Measurements from ENCODE around the gene IFITM1. TPM values are rescaled to one million over a fixed set of nuclear protein-coding genes. Genes with fewer than 3 reads are reported as not detected.

The IFITM1 gene
- total and polyA plus RNA-seq, 2 of the 13 experiments (the other 11 are each of a cell fraction or from before 2014, with no cell fraction given): 0.38 to 11.1 TPM

GRCh38 chr11:331358-332060 lies 17.7 kb downstream of the IFITM1 start:
- peaks cover 0 to 12% of the 10 kb centered on the region in 2 experiments; a peak in 3 of 5 replicates for H3K27me3 ChIP-seq (ENCODE audit: control insufficient read depth in 1 of 2, insufficient read depth in 2 of 2, low read length in 2 of 2)
- DNase-seq (ENCODE audit: low spot score) (no peak), ATAC-seq (no peak), FAIRE-seq (no peak)
- 90% methylated on average over 19 of the region's 19 CpGs for WGBS (ENCODE audit: low lambda C conversion rate)
- no peak overlapping the region for H3K4me2 ChIP-seq (ENCODE audit: low read depth, low read length)
- no peak overlapping the region for H3K27ac ChIP-seq (ENCODE audit: extremely low read length, insufficient read depth, low read length)
- H3K9ac ChIP-seq (ENCODE audit: insufficient read depth, low read depth, low read length): no peak overlapping the region
- no peaks in the 10 kb centered on the region for H3K9me3 ChIP-seq (ENCODE audit: low read length)
- H2AFZ ChIP-seq (ENCODE audit: low read length): no peak overlapping the region
- no TSS peak for BruUV-seq (replicated peaks)
- intact Hi-C loops (cut with micrococcal nuclease; ENCODE audit: unreplicated experiment) (no loop called here), in situ Hi-C loops (cut with HindIII; ENCODE audit: extremely low pct_ligation_motif_present, low pct_unique_long_range_greater_than_20kb) (no loop called here)
- no peaks in the 10 kb centered on the region for H3K36me3 ChIP-seq (replicated peaks in 1 of 2; ENCODE audit: control insufficient read depth in 1 of 2, insufficient read depth in 2 of 2, low read length in 2 of 2)
- POLR2A ChIA-PET: interaction anchor here (1.2 to 3.8 kb wide), 3 partner anchors 8 to 25 kb away, joined by 3 to 74 read pairs (median 4); no protein-coding TSS in a partner anchor
- H3K4me1 ChIP-seq (ENCODE audit: insufficient read depth, low read length): peaks cover 60% of the 10 kb centered on the region
- no peaks in the 10 kb centered on the region for H4K20me1 ChIP-seq (ENCODE audit: insufficient read depth, low read length)
- no peak overlapping the region for H3K4me3 ChIP-seq (replicated peaks in 1 of 3; ENCODE audit: insufficient read depth in 1 of 3, low read depth in 2 of 3, low read length in 3 of 3)
- H3K79me2 ChIP-seq (ENCODE audit: insufficient read depth, low read length): no peaks in the 10 kb centered on the region
- TF ChIP-seq FOSL1 (CRISPR knock-in tag; IDR thresholded peaks at IDR 0.05; ENCODE audit: borderline replicate concordance) (no peak), RXRA (CRISPR knock-in tag; IDR thresholded peaks at IDR 0.05) (no peak), BCLAF1 (IDR thresholded peaks at IDR 0.05) (no peak), PHF5A (CRISPR knock-in tag; IDR thresholded peaks at IDR 0.05; ENCODE audit: low read depth, unreplicated experiment) (no peak), ZBTB49 (CRISPR knock-in tag; IDR thresholded peaks at IDR 0.05; ENCODE audit: borderline replicate concordance) (no peak)
- CTCF ChIA-PET (ENCODE audit: low intra/inter-chr PET ratio, low total read pairs): no interaction called here
